Skeletal muscle cell (primary cell): ENCODE measurements around the gene C1orf105.
A peak's percentile ranks its signal among the peaks of the same experiment; 100 is the strongest.
"Not testable (repeated sequence)": the region's sequence is repeated elsewhere in the genome, so short reads cannot be mapped to it uniquely, and the experiment has no call there.

Experiments used
- DNase-seq: peaks from one replicate; pipeline ENCODE4 v3.0.0-alpha.2; 2010; ENCODE audit warnings: low read depth
- H3K4me3 ChIP-seq: 2 replicates; pipeline ENCODE4 v1.5.1; 2011; ENCODE audit warnings: low read depth, mild to moderate bottlenecking, control low read depth, low read length, moderate library complexity

C1orf105 gene

GRCh38 chr1:172416496-172417035, 3.9 kb upstream of the C1orf105 start:
- H3K4me3 ChIP-seq = no peak overlapping the region
- no peak for DNase-seq

DNA sequence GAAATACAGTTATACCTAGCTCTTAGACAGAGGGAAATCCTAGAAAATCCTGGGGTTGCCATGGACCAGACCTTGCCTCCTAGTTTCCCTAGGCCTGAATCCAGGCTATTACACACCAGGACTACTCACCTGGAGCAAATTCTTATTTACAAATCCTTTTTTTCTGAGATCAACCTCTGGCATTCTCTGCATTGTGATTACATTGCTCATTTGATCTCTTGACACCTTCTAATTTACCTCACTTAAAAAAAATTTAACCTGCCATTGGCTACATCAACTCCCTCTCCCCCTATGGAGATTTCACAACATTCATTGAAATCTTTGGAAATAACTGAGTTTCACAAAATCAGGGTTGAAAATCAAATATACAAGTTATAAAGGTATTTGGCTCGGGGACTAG, 2.9 kb upstream of the C1orf105 start:
- DNase-seq = no peak
- no peak overlapping the region for H3K4me3 ChIP-seq

GRCh38 chr1:172421974-172422604, 1.6 kb downstream of the C1orf105 start:
- no peak for DNase-seq
- no peak overlapping the region for H3K4me3 ChIP-seq

DNA sequence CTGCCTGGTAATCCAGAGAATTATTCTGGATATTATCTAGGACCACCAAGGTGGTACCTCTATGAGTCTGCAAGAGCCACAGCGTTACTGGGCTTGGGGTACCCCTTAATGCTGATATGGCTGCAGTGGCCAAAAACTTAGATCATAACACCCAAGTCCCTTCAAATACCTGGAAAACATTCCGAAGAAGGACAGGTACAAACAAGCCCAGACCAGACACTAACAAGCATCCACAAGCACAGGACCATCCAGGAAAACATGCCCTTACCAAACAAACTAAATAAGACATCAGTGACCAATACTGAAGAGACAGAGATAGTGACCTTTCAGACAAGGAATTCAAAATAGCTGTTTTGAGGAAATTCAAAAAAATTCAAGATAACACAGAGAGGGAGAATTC, 2.9 kb downstream of the C1orf105 start:
- DNase-seq = no peak

DNA sequence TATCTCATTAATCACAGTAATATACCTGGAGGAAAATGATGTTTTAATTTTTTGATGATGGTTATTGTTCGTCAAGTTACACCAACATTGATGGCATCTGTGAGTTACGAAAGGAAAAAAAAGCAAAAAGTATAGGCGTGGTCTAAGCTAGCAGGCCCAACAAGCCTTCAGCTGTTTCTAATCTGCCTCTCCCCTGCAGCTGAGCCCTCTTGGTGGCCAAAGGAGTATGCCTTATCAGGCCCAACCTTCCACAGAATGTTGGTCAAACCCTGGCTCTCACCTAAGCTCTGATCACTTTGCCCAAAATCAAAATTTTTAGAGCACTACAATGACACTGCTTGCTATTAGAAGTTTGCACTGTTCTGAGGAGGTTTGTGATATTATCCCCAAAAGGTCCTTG, 4.9 kb downstream of the C1orf105 start:
- DNase-seq = no peak

More for the DNA sequence above, 2.9 kb downstream of the C1orf105 start:
- no peak overlapping the region for H3K4me3 ChIP-seq

DNA sequence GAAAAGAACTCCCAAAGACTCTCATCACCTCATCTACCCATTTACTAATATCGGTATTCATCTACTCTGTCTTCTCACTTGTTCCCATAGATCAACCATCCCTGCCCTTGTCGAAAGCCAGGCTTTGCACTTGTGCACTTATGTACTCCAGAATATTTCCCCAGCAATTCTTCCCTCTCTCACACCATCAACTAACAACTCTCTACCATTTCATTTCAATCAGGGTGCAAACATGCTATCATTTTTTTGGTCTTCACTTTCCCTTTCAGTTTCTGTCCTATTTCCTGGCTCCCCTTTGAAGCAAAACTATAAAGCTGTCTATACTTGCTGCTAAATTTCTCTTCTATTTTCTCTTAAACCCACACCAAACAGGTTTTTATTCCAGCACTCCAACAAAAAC, 6.7 kb downstream of the C1orf105 start:
- no peak overlapping the region for H3K4me3 ChIP-seq
- no peak for DNase-seq

More for the DNA sequence above, 4.9 kb downstream of the C1orf105 start:
- no peak overlapping the region for H3K4me3 ChIP-seq

DNA sequence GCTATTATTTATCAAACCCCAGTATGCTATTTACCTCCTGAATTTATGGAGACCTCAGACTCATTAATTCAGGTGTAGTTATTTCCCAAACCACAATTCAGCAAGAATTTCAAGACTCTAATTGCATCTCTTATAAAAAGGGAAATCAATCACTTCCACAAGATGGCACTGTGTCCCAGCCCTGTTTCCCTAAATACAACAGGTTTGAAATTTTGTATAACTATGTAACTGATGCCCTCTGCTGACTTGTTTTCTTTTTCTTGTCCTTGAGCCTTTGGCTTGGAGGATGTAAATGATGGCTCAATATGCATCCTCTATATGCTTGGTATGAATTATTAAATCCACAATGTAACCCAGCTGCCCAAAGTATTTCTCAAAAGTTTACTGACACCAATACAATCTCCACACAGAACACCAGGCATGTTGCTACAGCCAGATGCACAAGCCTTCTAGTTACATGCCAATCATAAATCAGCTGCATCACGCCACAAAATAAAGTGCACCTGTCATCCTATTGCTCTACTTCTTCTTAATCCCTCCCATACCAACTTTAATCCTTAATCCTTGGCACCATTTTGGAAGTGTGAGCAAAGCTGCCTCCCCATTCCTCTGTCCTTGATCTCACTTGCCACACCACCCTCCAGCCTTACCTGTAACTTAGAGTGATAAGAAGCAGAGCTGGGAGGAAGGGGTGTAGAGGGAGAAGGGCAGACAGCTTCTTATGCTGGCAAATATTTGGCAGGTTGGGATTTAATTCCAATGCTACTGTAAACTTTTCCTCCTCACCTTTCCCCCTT, 9.0 kb downstream of the C1orf105 start:
- peak; percentile 26 for DNase-seq
- H3K4me3 ChIP-seq = no peak overlapping the region

DNA sequence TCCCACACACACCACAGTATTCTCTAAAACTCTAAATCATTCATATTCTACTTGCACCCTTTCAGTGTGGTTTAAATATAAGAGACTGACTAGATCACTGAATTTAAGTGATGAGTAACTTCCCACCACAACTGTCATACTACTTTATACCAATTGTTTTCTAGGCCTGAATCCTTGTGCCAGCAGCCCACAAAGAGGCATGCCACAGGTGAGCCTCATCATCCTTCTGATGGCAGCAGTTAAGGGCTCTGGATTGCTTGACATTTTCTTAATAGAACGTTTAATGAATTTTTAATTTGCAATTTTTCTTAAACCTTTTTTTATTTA, 9.6 kb downstream of the C1orf105 start:
- no peak for DNase-seq
- no peak overlapping the region for H3K4me3 ChIP-seq

GRCh38 chr1:172431204-172431603, 10.7 kb downstream of the C1orf105 start:
- no peak for DNase-seq
- no peak overlapping the region for H3K4me3 ChIP-seq

DNA sequence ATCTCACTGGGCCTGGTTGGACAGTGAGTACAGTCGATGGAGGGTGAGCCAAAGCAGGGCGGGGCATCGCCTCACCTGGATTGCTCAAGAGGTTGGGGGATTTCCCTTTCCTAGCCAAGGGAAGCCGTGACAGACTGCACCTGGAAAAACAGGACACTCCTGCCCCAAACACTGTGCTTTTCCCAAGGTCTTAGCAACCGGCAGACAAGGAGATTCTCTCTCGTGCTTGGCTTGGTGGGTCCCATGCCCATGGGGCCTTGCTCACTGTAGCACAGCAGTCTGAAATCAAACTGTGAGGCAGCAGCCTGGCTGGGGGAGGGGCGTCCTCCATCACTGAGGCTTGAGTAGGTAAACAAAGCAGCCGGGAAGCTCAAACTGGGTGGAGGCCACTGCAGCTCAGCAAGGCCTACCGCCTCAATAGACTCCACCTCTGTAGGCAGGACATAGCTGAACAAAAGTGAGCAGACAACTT, 11.3 kb downstream of the C1orf105 start:
- no peak for DNase-seq
- no peak overlapping the region for H3K4me3 ChIP-seq

GRCh38 chr1:172437183-172437582, 16.7 kb downstream of the C1orf105 start:
- not testable (repeated sequence) for DNase-seq, H3K4me3 ChIP-seq

DNA sequence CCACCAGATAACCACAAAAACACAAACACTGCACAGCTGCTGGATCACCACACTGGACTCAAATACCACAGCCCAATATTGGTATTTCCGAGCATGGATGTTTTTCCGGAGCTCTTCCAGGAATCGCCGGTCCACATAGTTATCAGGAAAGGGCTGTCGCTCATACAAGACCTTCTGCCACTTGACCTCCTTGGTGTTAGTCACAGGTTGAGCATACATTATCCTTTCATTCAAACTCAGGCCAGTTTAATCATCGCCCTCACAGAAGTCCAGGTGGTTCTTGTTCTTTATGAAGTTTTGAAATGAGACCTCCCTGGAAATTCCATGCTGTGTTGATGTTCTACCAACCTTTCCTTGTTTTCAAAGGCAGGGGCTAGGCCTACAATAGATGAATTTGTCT, 21.9 kb downstream of the C1orf105 start:
- H3K4me3 ChIP-seq = no peak overlapping the region

GRCh38 chr1:172442843-172443565, 22.5 kb downstream of the C1orf105 start:
- DNase-seq = no peak

More for the DNA sequence above, 21.9 kb downstream of the C1orf105 start:
- DNase-seq = no peak

DNA sequence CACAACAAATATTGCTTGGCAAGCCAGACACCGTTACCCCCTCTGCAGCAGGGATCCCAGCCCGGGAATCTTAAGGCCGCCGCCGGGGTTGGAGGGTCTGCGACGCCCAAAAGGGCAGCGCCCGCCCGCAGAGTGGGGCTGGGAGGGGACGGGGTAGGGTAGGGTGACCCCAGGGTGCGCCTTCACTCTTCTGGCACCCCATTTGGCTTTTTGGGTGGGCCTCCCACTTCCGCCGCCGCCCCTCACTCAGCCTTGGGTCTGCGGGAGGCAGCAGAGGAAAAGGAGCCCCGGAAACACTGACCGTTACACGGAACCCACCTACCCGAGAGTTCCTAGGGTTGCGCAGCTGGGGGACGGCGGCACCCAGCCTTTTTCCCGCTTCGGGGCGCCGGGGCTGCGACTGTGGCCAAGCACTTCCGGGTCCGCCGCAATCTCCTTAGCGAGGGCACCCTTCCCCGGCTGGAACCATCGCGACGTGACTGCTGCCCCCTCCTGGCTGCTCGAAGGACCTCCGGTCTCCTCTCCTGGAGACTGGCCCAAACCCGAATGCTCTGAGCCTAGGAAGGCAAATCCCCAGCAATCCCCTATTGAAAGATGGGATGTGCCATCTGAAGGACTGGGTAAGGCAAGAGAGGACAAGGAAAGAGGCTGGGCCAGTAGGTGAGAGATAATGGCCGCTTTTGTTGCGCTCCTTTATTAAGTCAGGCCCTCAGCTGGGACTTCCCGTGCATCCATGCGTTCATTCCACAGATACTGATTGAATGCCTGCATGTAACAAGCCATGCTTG, 23.4 kb downstream of the C1orf105 start, which contains the start of gene PIGC:
Gene PIGC, minus strand, starts transcription at position 404 of the 788 bp plus-strand sequence. CDS start 1,447 bp downstream, outside the sequence.
- peak within 1 kb of the TSS; percentile 85 for H3K4me3 ChIP-seq
- DNase-seq = peak; percentile 37

More at GRCh38 chr1:172442843-172443565, 22.5 kb downstream of the C1orf105 start:
- H3K4me3 ChIP-seq = peak overlapping the region; percentile 85

- DNase-seq = no peak
- H3K4me3 ChIP-seq = no peak overlapping the region
Measured at GRCh38 chr1:172446547-172446946, 26.1 kb downstream of the C1orf105 start.

GRCh38 chr1:172447641-172448040, 27.2 kb downstream of the C1orf105 start:
- no peak for DNase-seq
- H3K4me3 ChIP-seq = no peak overlapping the region

DNA sequence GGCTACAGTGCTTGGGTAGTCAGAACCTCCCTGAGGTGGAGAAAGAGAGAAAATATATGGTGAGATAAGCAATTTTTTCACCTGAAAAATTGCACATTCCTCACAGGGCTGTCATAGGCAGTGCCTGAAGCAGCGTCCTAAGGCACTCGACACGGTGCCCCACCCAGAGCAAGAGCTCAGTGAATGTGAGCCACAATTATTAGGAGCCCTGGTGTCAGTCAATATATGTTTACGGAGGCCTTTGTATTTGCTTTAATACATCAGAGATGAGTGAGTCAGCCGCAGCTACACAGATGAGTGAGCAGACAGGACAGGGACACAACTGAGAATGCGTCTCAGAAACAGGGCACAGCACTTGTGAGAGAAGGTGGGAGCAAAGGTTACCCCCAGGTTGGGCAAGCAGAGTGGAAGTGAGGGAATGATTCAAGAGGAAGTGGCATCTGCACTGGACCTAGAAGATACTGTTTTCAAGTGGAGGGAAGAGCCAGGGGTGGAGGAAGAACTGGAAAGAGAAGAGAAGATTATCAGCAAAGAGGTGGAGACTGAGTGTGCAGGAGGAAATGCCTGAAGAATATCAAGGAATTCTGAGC, 28.6 kb downstream of the C1orf105 start:
- DNase-seq = no peak
- no peak overlapping the region for H3K4me3 ChIP-seq

DNA sequence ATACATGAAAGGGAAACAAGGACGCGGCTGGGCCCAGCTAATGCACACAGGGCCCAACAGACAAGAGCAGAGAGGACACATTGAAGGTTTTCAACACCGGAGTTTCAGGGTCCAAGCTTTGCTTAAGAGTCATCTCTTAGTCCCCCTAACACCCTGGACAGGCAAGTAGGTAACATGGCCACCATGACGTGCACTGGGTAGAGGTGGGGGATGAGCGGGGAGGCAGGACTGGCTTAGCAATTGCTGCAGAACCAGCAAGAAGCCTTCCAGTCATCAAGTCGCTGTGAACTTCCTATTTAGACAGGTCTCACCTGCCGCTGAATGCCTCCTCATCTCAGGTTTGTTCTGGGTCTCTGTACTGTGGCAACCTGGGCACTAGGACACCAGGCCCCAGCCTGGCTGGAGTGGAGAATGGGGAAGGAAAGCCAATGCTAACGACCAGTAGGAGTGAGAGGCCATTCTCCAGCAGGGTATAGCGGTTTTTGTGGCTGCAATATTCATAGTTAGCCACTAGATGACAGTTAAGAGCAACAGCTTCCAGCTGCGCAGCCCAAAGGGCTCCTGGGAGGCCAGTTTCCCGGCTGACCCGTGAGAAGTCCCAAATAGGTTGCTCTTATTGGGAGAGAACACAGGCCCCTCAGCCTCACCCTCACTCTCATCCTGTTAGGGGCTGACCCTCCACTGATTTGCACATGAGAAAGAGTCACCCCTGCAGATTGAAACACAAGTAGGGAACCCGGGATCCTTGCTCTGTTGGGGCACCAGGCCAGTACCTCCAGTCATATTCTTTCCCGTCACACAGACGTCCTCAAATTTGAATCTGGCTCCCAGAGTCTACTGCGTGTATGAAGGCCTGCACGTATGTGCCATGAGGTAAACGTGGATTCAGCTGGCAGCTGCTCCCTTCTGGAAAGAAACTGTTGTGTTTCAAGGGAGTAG, 29.4 kb downstream of the C1orf105 start:
- DNase-seq = no peak
- no peak overlapping the region for H3K4me3 ChIP-seq
